Hepatocyte (in vitro differentiated cells): Measurements from ENCODE around the gene ZNF747. TPM values are rescaled to one million over a fixed set of nuclear protein-coding genes. Genes with fewer than 3 reads are reported as not detected.

Experiments used
- DNase-seq: peaks from one replicate; pipeline ENCODE4 v3.0.0-alpha.2; 2016; ENCODE audit warnings: low spot score
- H2AFZ ChIP-seq: fragments of 200-600 bp; sonication (generic); 2 replicates; pipeline ENCODE4 v1.6.0; 2016; ENCODE audit warnings: antibody characterized with exemption, mild to moderate bottlenecking
- H3K27ac ChIP-seq: fragments of 200-600 bp; sonication (generic); 2 replicates; pipeline ENCODE4 v1.5.1; 2016; ENCODE audit warnings: mild to moderate bottlenecking
- H3K27me3 ChIP-seq: fragments of 200-600 bp; sonication (generic); 2 replicates; pipeline ENCODE4 v1.6.1; 2016
- H3K36me3 ChIP-seq: fragments of 200-600 bp; sonication (generic); replicated peaks from 2 replicates; pipeline ENCODE4 v1.5.1; 2016; ENCODE audit warnings: low read depth; ENCODE audit not compliant: insufficient read depth
- H3K4me1 ChIP-seq: fragments of 200-600 bp; sonication (generic); 2 replicates; pipeline ENCODE4 v1.5.1; 2016; ENCODE audit warnings: mild to moderate bottlenecking, moderate library complexity; ENCODE audit not compliant: insufficient read depth
- H3K4me2 ChIP-seq: fragments of 200-600 bp; sonication (generic); 2 replicates; pipeline ENCODE4 v1.6.0; 2016
- H3K4me3 ChIP-seq: fragments of 200-600 bp; sonication (generic); 2 replicates; pipeline ENCODE4 v1.5.1; 2016; ENCODE audit warnings: mild to moderate bottlenecking
- H3K79me2 ChIP-seq: fragments of 200-600 bp; sonication (generic); 2 replicates; pipeline ENCODE4 v1.6.0; 2017; ENCODE audit warnings: mild to moderate bottlenecking
- H3K9me2 ChIP-seq: fragments of 200-600 bp; sonication (generic); replicated peaks from 2 replicates; pipeline ENCODE4 v1.6.0; 2017; ENCODE audit warnings: mild to moderate bottlenecking; ENCODE audit not compliant: insufficient read depth
- H3K9me3 ChIP-seq: fragments of 200-600 bp; sonication (generic); 2 replicates; pipeline ENCODE4 v1.5.1; 2016; ENCODE audit warnings: low read depth, mild to moderate bottlenecking
- H4K20me1 ChIP-seq: fragments of 200-600 bp; sonication (generic); 2 replicates; pipeline ENCODE4 v1.6.0; 2016; ENCODE audit warnings: mild to moderate bottlenecking; ENCODE audit not compliant: insufficient read depth, poor library complexity, severe bottlenecking
- EZH2 ChIP-seq: fragments of 200-600 bp; sonication (generic); IDR thresholded peaks from 2 replicates; pipeline ENCODE4 v1.6.1; 2016; ENCODE audit warnings: antibody characterized with exemption, mild to moderate bottlenecking, borderline replicate concordance
- EZH2phosphoT487 ChIP-seq: fragments of 200-600 bp; sonication (generic); IDR thresholded peaks from one replicate; pipeline ENCODE4 v1.6.1; 2018; ENCODE audit warnings: antibody characterized with exemption, mild to moderate bottlenecking, low read depth, moderate library complexity; ENCODE audit not compliant: unreplicated experiment, severe bottlenecking
- WGBS: methylation state at CpG from one replicate; pipeline ENCODE4 v1.1.6; 2016; ENCODE audit warnings: low lambda C conversion rate; ENCODE audit errors: missing lambda C conversion rate; 5-methylcytosine and 5-hydroxymethylcytosine counted together
- polyA plus RNA-seq: library from polyadenylated mRNA; unstranded; fragments of >200 nt; fragmentation: Nextera tagmentation; extraction: Ambion mirVana; gene quantifications from 2 replicates; pipeline ENCODE4 v1.2.1, GENCODE V29; 2016
- total RNA-seq: library from RNA; depleted of rRNA; stranded (reverse); fragments of >200 nt; gene quantifications from 2 replicates; pipeline ENCODE4 v1.2.3, GENCODE V29; 2014
- TF ChIP-seq, protein P1 (sequence below): fragments of 200-600 bp; sonication (generic); IDR thresholded peaks from 2 replicates; pipeline ENCODE4 v1.5.1; 2016; ENCODE audit warnings: antibody characterized with exemption, mild to moderate bottlenecking; ENCODE audit not compliant: poor library complexity

The ZNF747 gene
- total and polyA plus RNA-seq, 2 experiments from 2014 or later = 9.9 to 11.1 TPM

DNA sequence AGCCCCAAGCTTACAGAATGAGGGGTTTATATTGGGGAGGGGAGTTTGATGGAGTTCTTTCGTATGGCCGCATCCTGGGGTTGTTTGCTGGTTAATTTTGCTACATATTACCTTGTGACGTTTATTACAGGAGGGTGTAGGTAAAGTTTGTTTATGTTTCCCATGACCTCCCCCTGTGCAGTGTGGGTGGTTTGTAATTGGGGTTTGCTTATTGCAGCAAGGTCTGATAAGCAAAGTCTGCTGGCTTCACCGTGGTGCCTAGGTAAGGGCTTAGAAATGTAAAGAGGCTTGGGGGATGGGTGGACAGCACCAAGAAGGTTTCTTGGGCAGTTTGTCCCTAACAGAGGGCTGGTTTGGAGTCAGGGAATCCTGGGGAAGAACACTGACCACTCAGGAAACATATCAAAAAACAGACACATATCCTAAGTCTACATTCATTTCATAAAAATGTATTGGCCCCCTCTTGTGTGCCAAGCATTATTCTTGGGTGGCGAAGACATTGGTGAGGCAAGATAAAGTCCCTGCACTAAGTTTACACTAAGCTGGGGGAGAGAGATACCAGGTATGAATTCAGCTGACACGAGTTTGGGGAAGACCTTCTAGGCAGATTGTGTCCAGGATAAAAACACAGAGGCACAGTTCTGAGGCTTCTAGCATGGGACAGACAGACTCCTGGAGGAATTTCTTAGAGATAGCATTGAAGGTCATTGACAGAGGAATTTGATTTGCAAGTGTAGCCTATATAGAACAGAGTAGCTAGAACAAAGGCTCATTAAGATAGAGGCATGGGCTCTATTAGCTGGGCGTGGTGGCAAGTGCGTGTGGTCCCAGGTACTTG is 14.0 kb upstream of the ZNF747 start:
- no peak for DNase-seq
- peaks cover 38% of the 10 kb centered on the region for H3K79me2 ChIP-seq
- no peaks in the 10 kb centered on the region for H3K9me2 ChIP-seq
- H3K4me3 ChIP-seq = no peak overlapping the region
- no peaks in the 10 kb centered on the region for H3K27me3 ChIP-seq
- H2AFZ ChIP-seq = no peak overlapping the region
- H3K27ac ChIP-seq = peak overlapping the region; percentile 83
- TF ChIP-seq EZH2 (no peak), EZH2phosphoT487 (no peak)
- TF ChIP-seq, protein P1, sequence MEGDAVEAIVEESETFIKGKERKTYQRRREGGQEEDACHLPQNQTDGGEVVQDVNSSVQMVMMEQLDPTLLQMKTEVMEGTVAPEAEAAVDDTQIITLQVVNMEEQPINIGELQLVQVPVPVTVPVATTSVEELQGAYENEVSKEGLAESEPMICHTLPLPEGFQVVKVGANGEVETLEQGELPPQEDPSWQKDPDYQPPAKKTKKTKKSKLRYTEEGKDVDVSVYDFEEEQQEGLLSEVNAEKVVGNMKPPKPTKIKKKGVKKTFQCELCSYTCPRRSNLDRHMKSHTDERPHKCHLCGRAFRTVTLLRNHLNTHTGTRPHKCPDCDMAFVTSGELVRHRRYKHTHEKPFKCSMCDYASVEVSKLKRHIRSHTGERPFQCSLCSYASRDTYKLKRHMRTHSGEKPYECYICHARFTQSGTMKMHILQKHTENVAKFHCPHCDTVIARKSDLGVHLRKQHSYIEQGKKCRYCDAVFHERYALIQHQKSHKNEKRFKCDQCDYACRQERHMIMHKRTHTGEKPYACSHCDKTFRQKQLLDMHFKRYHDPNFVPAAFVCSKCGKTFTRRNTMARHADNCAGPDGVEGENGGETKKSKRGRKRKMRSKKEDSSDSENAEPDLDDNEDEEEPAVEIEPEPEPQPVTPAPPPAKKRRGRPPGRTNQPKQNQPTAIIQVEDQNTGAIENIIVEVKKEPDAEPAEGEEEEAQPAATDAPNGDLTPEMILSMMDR = no peak
- no peaks in the 10 kb centered on the region for H3K36me3 ChIP-seq
- H3K9me3 ChIP-seq = no peaks in the 10 kb centered on the region
- peak overlapping the region; percentile 2 for H3K4me2 ChIP-seq
- WGBS = 43% methylated on average over 8 of the region's 8 CpGs
- peaks cover 16% of the 10 kb centered on the region for H3K4me1 ChIP-seq
- no peaks in the 10 kb centered on the region for H4K20me1 ChIP-seq

DNA sequence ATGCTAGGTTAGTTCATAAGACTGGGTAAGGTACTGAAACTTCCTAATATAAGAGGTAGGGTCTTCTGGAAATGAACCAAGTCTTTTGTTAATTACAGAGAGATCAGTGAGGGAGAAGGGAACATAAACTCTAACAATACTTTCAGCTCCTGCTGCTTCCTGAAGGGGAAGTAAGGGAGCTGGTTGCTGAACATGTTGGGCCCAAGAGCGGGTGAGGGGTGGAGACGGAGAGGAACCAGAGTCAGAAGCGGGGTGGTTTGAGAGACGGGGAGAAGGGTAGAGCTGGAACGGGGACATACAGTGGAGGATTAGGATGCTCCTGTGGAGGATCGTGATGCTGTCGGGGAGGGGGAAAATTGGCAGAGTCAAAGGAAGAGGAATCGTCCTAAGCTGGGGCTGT is 11.5 kb upstream of the ZNF747 start:
- TF ChIP-seq, protein P1 = no peak
- no peak for TF ChIP-seq EZH2phosphoT487
- no peak for TF ChIP-seq EZH2
- DNase-seq = no peak
- WGBS = 84% methylated on average over 8 of the region's 8 CpGs
- H3K27ac ChIP-seq = no peak overlapping the region
- no peaks in the 10 kb centered on the region for H3K27me3 ChIP-seq
- H3K9me2 ChIP-seq = no peaks in the 10 kb centered on the region
- H2AFZ ChIP-seq = no peak overlapping the region
- peaks cover 34% of the 10 kb centered on the region for H3K79me2 ChIP-seq
- no peaks in the 10 kb centered on the region for H3K36me3 ChIP-seq
- H3K4me3 ChIP-seq = no peak overlapping the region
- H3K4me2 ChIP-seq = no peak overlapping the region
- no peaks in the 10 kb centered on the region for H4K20me1 ChIP-seq
- peaks cover 32% of the 10 kb centered on the region for H3K4me1 ChIP-seq
- no peaks in the 10 kb centered on the region for H3K9me3 ChIP-seq

DNA sequence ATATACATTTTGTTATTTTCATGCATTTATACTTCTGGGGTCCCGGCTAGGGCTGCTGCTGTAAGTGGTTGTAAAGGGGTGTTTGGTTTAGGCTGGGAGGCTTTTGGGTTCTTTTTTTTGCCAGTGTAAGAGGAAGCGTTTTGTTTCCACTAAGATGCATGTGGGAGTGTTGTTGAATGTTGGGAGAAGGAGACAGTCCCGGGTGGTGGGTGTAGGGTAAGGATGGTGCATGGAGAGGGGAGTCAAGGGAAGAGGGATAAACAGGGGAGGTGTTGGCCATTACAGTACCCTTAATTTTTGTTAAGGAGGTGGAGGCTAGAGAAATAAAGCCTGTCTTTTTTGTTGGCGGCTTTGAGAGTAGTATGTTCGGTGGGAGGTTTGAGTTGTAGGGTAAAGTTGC is 8.4 kb upstream of the ZNF747 start:
- Histone ChIP-seq H3K4me1 (peaks cover 22% of the 10 kb centered on the region), H4K20me1 (no peaks in the 10 kb centered on the region), H3K4me3 (no peak overlapping the region), H3K36me3 (no peaks in the 10 kb centered on the region), H3K9me3 (no peaks in the 10 kb centered on the region), H3K27ac (peak overlapping the region; percentile 99), H3K4me2 (peak overlapping the region; percentile 70), H3K27me3 (no peaks in the 10 kb centered on the region), H3K9me2 (no peaks in the 10 kb centered on the region), H3K79me2 (peaks cover 25% of the 10 kb centered on the region), H2AFZ (no peak overlapping the region)
- DNase-seq = no peak
- 77% methylated on average over 5 of the region's 5 CpGs for WGBS
- TF ChIP-seq, protein P1 = no peak
- TF ChIP-seq EZH2 = no peak
- TF ChIP-seq EZH2phosphoT487 = no peak
